Vagina (tissue), 2 donors: Measurements from ENCODE around the gene ZNF580. TPM values are rescaled to one million over a fixed set of nuclear protein-coding genes. Genes with fewer than 3 reads are reported as not detected.

ENCODE experiments used
- DNase-seq, 2 donors: peaks; one replicate each; pipeline ENCODE4 v3.0.0-alpha.2; 2017; ENCODE audit errors: extremely low spot score in 2 of 2
- H3K27ac ChIP-seq: fragments of 200-600 bp; sonication (generic); one replicate; pipeline ENCODE4 v1.5.1; 2019
- H3K27me3 ChIP-seq: fragments of 200-600 bp; sonication (generic); one replicate; pipeline ENCODE4 v1.5.1; 2019
- H3K36me3 ChIP-seq, 2 donors: fragments of 200-600 bp; sonication (generic); one replicate each; pipeline ENCODE4 v1.5.1; 2017 to 2019
- H3K4me1 ChIP-seq: fragments of 200-600 bp; sonication (generic); one replicate; pipeline ENCODE4 v1.5.1; 2019
- H3K4me3 ChIP-seq, 2 donors: fragments of 200-600 bp; sonication (generic); 1 replicate in 1 of 2; 2 replicates in 1 of 2; pipeline ENCODE4 v1.5.1; 2016 to 2019
- H3K9me3 ChIP-seq: fragments of 200-600 bp; sonication (generic); one replicate; pipeline ENCODE4 v1.5.1; 2019
- POLR2A ChIP-seq, 2 donors: fragments of 450-650 bp; IDR thresholded peaks; one replicate each; pipeline ENCODE4 v1.6.1; 2017; ENCODE audit warnings: antibody characterized with exemption in 2 of 2, mild to moderate bottlenecking in 2 of 2, moderate library complexity in 2 of 2
- POLR2AphosphoS5 ChIP-seq, 2 donors: sonication (generic); formaldehyde crosslinking; IDR thresholded peaks; one replicate each; pipeline ENCODE4 v1.9.0; 2017; ENCODE audit warnings: antibody characterized with exemption in 2 of 2, mild to moderate bottlenecking in 2 of 2, low read depth in 1 of 2; ENCODE audit not compliant: insufficient read depth in 1 of 2
- intact Hi-C: fragments of 100-400 bp; cut with DNase I; formaldehyde crosslinking; loops from one replicate; pipeline ENCODE4 v1.15.1; 2023
- total RNA-seq: library from RNA; depleted of rRNA; stranded (reverse); fragments of >200 nt; gene quantifications from one replicate; pipeline ENCODE4 v1.2.3, GENCODE V29; 2016
- TF ChIP-seq, protein P1 (sequence below), 3 experiments: fragments of 450-650 bp in 2 of 3; fragments of 200-600 bp in 1 of 3; sonication (generic) in 1 of 3; IDR thresholded peaks; one replicate each; pipeline ENCODE4 v1.5.1; 2017 to 2019; ENCODE audit warnings: antibody characterized with exemption in 3 of 3, mild to moderate bottlenecking in 2 of 3, moderate library complexity in 2 of 3

ZNF580 gene
- total RNA-seq, 1 donor from 2014 or later: 30.9 TPM

GRCh38 chr19:55596304-55596703 is 44.5 kb upstream of the ZNF580 start:
- Histone ChIP-seq H3K4me3 (no peak overlapping the region), H3K36me3 (peaks cover 0 to 20% of the 10 kb centered on the region in 2 donors), H3K9me3 (no peaks in the 10 kb centered on the region), H3K27ac (no peak overlapping the region), H3K4me1 (peaks cover 8% of the 10 kb centered on the region), H3K27me3 (no peaks in the 10 kb centered on the region)
- intact Hi-C loops: no loop called here
- TF ChIP-seq, protein P1, sequence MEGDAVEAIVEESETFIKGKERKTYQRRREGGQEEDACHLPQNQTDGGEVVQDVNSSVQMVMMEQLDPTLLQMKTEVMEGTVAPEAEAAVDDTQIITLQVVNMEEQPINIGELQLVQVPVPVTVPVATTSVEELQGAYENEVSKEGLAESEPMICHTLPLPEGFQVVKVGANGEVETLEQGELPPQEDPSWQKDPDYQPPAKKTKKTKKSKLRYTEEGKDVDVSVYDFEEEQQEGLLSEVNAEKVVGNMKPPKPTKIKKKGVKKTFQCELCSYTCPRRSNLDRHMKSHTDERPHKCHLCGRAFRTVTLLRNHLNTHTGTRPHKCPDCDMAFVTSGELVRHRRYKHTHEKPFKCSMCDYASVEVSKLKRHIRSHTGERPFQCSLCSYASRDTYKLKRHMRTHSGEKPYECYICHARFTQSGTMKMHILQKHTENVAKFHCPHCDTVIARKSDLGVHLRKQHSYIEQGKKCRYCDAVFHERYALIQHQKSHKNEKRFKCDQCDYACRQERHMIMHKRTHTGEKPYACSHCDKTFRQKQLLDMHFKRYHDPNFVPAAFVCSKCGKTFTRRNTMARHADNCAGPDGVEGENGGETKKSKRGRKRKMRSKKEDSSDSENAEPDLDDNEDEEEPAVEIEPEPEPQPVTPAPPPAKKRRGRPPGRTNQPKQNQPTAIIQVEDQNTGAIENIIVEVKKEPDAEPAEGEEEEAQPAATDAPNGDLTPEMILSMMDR (IDR thresholded peaks at IDR 0.05): no peak
- TF ChIP-seq POLR2A (IDR thresholded peaks at IDR 0.05): no peak
- no peak for TF ChIP-seq POLR2AphosphoS5 (IDR thresholded peaks at IDR 0.05; ENCODE audit: insufficient read depth in 1 of 2, low read depth in 1 of 2)
- DNase-seq: no peak

- Histone ChIP-seq H3K36me3 (peaks cover 0 to 15% of the 10 kb centered on the region in 2 donors), H3K27ac (no peak overlapping the region)
- intact Hi-C loops: no loop called here
Observed at GRCh38 chr19:55597501-55597921, 43.3 kb upstream of the ZNF580 start.

GRCh38 chr19:55598034-55598433 is 42.8 kb upstream of the ZNF580 start:
- DNase-seq: no peak
- intact Hi-C loops: no loop called here
- Histone ChIP-seq H3K4me3 (no peak overlapping the region), H3K36me3 (peaks cover 0 to 15% of the 10 kb centered on the region in 2 donors), H3K27ac (no peak overlapping the region), H3K9me3 (no peaks in the 10 kb centered on the region), H3K4me1 (peaks cover 12% of the 10 kb centered on the region), H3K27me3 (no peaks in the 10 kb centered on the region)
- no peak for TF ChIP-seq POLR2AphosphoS5 (IDR thresholded peaks at IDR 0.05; ENCODE audit: insufficient read depth in 1 of 2, low read depth in 1 of 2)
- TF ChIP-seq, protein P1 (IDR thresholded peaks at IDR 0.05): no peak
- TF ChIP-seq POLR2A (IDR thresholded peaks at IDR 0.05): no peak

More at GRCh38 chr19:55597501-55597921, 43.3 kb upstream of the ZNF580 start:
- H3K9me3 ChIP-seq: no peaks in the 10 kb centered on the region
- no peak for DNase-seq
- no peak overlapping the region for H3K4me3 ChIP-seq
- TF ChIP-seq POLR2A (IDR thresholded peaks at IDR 0.05) (no peak), POLR2AphosphoS5 (IDR thresholded peaks at IDR 0.05; ENCODE audit: insufficient read depth in 1 of 2, low read depth in 1 of 2) (no peak)
- TF ChIP-seq, protein P1 (IDR thresholded peaks at IDR 0.05): no peak
- no peaks in the 10 kb centered on the region for H3K27me3 ChIP-seq
- H3K4me1 ChIP-seq: peaks cover 12% of the 10 kb centered on the region

DNA sequence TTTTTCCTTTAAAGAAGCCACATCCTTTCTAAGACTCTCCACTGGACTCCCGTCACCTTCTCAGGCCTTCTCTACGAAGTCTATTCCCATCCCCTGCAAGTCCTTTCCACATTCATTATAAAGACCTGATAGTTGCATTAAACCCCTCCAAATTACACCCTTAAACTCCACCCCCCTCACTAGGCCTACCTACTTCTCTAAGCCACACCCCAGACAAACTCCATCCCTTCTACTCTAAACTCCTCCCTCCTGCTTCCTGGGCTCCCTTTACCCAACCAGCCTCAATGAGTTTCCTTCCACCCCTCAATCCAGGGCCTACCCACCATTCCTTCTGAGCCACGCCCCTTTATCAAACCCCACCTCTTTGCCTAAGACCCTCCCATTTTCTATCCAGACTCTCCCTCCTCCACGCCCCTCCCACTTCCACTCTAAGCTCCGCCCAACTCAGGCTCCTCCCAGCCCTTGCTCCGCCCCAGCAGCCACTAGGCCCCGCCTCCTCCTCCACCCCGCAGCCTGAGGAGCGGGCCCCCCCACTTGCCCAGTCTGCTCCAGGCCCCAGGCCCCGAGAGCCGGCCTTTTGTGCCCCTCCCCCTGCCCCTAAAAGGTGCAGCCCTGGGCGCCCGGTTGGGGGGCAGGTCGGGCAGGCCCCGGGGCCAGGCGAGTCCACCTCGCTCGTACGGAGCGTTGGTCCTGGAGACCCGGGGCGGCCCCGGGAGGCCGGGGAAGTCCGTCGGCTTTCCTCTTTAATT is 41.9 kb upstream of the ZNF580 start:
- intact Hi-C loops: no loop called here
- Histone ChIP-seq H3K27me3 (no peaks in the 10 kb centered on the region), H3K4me3 (peak overlapping the region; percentile 60 to 72), H3K4me1 (peaks cover 12% of the 10 kb centered on the region), H3K9me3 (no peaks in the 10 kb centered on the region), H3K36me3 (peaks cover 0 to 15% of the 10 kb centered on the region in 2 donors), H3K27ac (peak overlapping the region; percentile 95)
- TF ChIP-seq POLR2AphosphoS5 (IDR thresholded peaks at IDR 0.05; ENCODE audit: insufficient read depth in 1 of 2, low read depth in 1 of 2) (peak; percentile 7 to 84), POLR2A (IDR thresholded peaks at IDR 0.05) (peak in 1 of 2 donors; percentile 25)
- TF ChIP-seq, protein P1 (IDR thresholded peaks at IDR 0.05): no peak
- peak in 1 of 2 donors; percentile 96 for DNase-seq

GRCh38 chr19:55599468-55599841 is 41.3 kb upstream of the ZNF580 start, which contains the start of gene FIZ1:
Gene FIZ1 (minus strand): TSS chr19:55599517. CDS start chr19:55597865, 1,652 bp downstream.
- Histone ChIP-seq H3K36me3 (peaks cover 0 to 15% of the 10 kb centered on the region in 2 donors), H3K4me3 (peak within 1 kb of the TSS; percentile 60 to 72), H3K9me3 (no peaks in the 10 kb centered on the region), H3K4me1 (peaks cover 18% of the 10 kb centered on the region), H3K27ac (peak within 1 kb of the TSS; percentile 95), H3K27me3 (no peaks in the 10 kb centered on the region)
- intact Hi-C loops: no loop called here
- DNase-seq: peak in 1 of 2 donors; percentile 99
- TF ChIP-seq POLR2AphosphoS5 (IDR thresholded peaks at IDR 0.05; ENCODE audit: insufficient read depth in 1 of 2, low read depth in 1 of 2) (peak; percentile 59 to 86), POLR2A (IDR thresholded peaks at IDR 0.05) (no peak)
- TF ChIP-seq, protein P1 (IDR thresholded peaks at IDR 0.05): no peak
